ENCODE results near the gene TNK1. TPM values are rescaled to one million over a fixed set of nuclear protein-coding genes. Genes with fewer than 3 reads are reported as not detected.

The TNK1 gene
- total and polyA plus RNA-seq, 2 of the 8 experiments (the other 6 are each of a cell fraction or from before 2014, with no cell fraction given): 7.6 to 9.5 TPM

- Histone ChIP-seq H2BK12ac (ENCODE audit: low read depth, low read length) (no peak overlapping the region), H3K27me3 (replicated peaks in 1 of 4; ENCODE audit: control insufficient read depth in 3 of 4, extremely low read depth in 1 of 4, insufficient read depth in 3 of 4, low read length in 3 of 4) (no peaks in the 10 kb centered on the region; a peak in 1 of 7 replicates), H3K4me1 (replicated peaks in 1 of 4; ENCODE audit: control insufficient read depth in 3 of 4, insufficient read depth in 4 of 4, low read length in 3 of 4) (peaks cover 0 to 15% (median 11%) of the 10 kb centered on the region in 4 experiments; a peak in 5 of 7 replicates), H3K36me3 (ENCODE audit: control insufficient read depth in 2 of 4, insufficient read depth in 4 of 4, low read length in 3 of 4) (peaks cover 2 to 14% (median 10%) of the 10 kb centered on the region in 4 experiments; a peak in 5 of 8 replicates), H4K5ac (ENCODE audit: insufficient read length, low read depth, low read length) (peak overlapping the region; percentile 59), H3K27ac (ENCODE audit: low read depth, low read length) (peak overlapping the region; percentile 55; the same call in 1 of the 2 replicates), H4K8ac (ENCODE audit: extremely low read depth, insufficient read depth, low read length) (peak overlapping the region; percentile 54), H2BK15ac (ENCODE audit: low read length) (no peak overlapping the region), H4K20me1 (replicated peaks in 1 of 2; ENCODE audit: control insufficient read depth in 1 of 2, insufficient read depth in 2 of 2, low read length in 2 of 2) (peaks cover 0 to 13% of the 10 kb centered on the region in 2 experiments), H3K4me2 (ENCODE audit: insufficient read depth in 1 of 2, low read depth in 2 of 2, low read length in 2 of 2) (peak overlapping the region; percentile 90 to 97), H3K23ac (ENCODE audit: insufficient read length) (no peak overlapping the region), H3K79me2 (ENCODE audit: control insufficient read depth in 1 of 2, insufficient read depth in 2 of 2, low read length in 2 of 2) (peaks cover 0 to 8% of the 10 kb centered on the region in 2 experiments; a peak in 1 of 4 replicates), H3K14ac (ENCODE audit: insufficient read length) (no peak overlapping the region), H3K56ac (replicated peaks; ENCODE audit: insufficient read length, low read depth, low read length) (no peak overlapping the region), H4K91ac (replicated peaks; ENCODE audit: insufficient read length, low read length) (no peak overlapping the region), H2AK5ac (ENCODE audit: low read depth, low read length) (no peak overlapping the region), H2BK20ac (ENCODE audit: low read length) (no peak overlapping the region), H2BK120ac (replicated peaks; ENCODE audit: low read depth, low read length) (no peak overlapping the region), H3K9me3 (ENCODE audit: insufficient read depth in 2 of 2, low read depth in 1 of 2, low read length in 1 of 2) (no peaks in the 10 kb centered on the region), H2AFZ (ENCODE audit: low read length) (no peak overlapping the region), H2BK5ac (ENCODE audit: low read depth, low read length) (peak overlapping the region; percentile 60; the same call in 1 of the 2 replicates), H3K9ac (replicated peaks in 1 of 4; ENCODE audit: extremely low read depth in 1 of 4, low read depth in 3 of 4, low read length in 3 of 4) (peak overlapping the region; percentile 52 to 76 (median 59)), H3K4ac (replicated peaks; ENCODE audit: insufficient read length, low read depth, low read length) (no peak overlapping the region), H3K23me2 (ENCODE audit: low read depth, low read length) (peaks cover 15% of the 10 kb centered on the region; the same call in 1 of the 2 replicates), H3K79me1 (ENCODE audit: low read depth, low read length) (peaks cover 6% of the 10 kb centered on the region), H3K18ac (ENCODE audit: extremely low read depth, low read length) (peak overlapping the region; percentile 81), H3K4me3 (ENCODE audit: extremely low read depth in 1 of 4, insufficient read depth in 2 of 4, low read depth in 3 of 4, low read length in 4 of 4) (peak overlapping the region; percentile 72 to 94 (median 81))
- FAIRE-seq (no peak), DNase-seq (ENCODE audit: low read depth in 1 of 2, low spot score in 2 of 2) (peak in 1 of 2 experiments; percentile 81)
- 1% methylated on average over 16 of the region's 65 CpGs; no CpG with 5 or more reads in 1 of the 2 experiments for WGBS, 2 experiments (ENCODE audit: extremely low coverage in 1 of 2, insufficient coverage in 1 of 2, insufficient read length in 1 of 2, insufficient replicate concordance in 2 of 2, low coverage in 1 of 2, low lambda C conversion rate in 2 of 2, missing lambda C conversion rate in 1 of 2)
- TF ChIP-seq KDM4A (IDR thresholded peaks at IDR 0.05; ENCODE audit: low read depth, low read length, severe bottlenecking) (peak; percentile 51), SIRT6 (IDR thresholded peaks at IDR 0.05; ENCODE audit: low read length) (no peak), TAF1 (IDR thresholded peaks at IDR 0.05; ENCODE audit: low read depth, low read length) (no peak), SIX5 (IDR thresholded peaks at IDR 0.05; ENCODE audit: low read depth, low read length) (no peak), SIN3A (conservative IDR thresholded peaks at IDR 0.05 in 1 of 2, IDR thresholded peaks at IDR 0.05 in 1 of 2; ENCODE audit: low read depth in 1 of 2, low read length in 2 of 2) (peak in 1 of 2 experiments; percentile 25; a peak in 1 of 4 replicates), RBBP5 (IDR thresholded peaks at IDR 0.05; ENCODE audit: borderline replicate concordance, low read depth, low read length) (peak; percentile 74; the same call in 1 of the 2 replicates), RFX5 (IDR thresholded peaks at IDR 0.05; ENCODE audit: borderline replicate concordance, low read depth, low read length) (no peak), EZH2 (IDR thresholded peaks at IDR 0.05; ENCODE audit: low read depth, low read length, severe bottlenecking) (no peak)
- POLR2A ChIA-PET (ENCODE audit: partially characterized antibody): interaction anchor here (0.7 to 8.2 kb wide), 22 partner anchors 9 to 190 kb away, joined by 3 to 66 read pairs (median 4); partner anchors contain the start of genes ACAP1, CHRNB1, FGF11 and PLSCR3
- CTCF ChIA-PET (ENCODE audit: partially characterized antibody): interaction anchor here (0.8 to 3.2 kb wide), 7 partner anchors 9 to 156 kb away, joined by 4 to 22 read pairs (median 5); partner anchors contain the start of genes TMEM95 and TNK1
These were observed 24.0 kb downstream of the TNK1 start for GRCh38 chr17:7404737-7405349.
